Ishikawa (cell line): ENCODE data around the gene STK36.

Experiments used
- TCF12 ChIP-seq: IDR thresholded peaks from 2 replicates; pipeline ENCODE4 v1.6.1; 2012; ENCODE audit warnings: low read depth
- YY1 ChIP-seq: IDR thresholded peaks from 2 replicates; pipeline ENCODE4 v1.6.1; 2012; ENCODE audit warnings: low read depth
- TF ChIP-seq, protein P1 (sequence below): IDR thresholded peaks from 2 replicates; pipeline ENCODE4 v1.6.1; 2012; ENCODE audit warnings: low read depth, mild to moderate bottlenecking

DNA sequence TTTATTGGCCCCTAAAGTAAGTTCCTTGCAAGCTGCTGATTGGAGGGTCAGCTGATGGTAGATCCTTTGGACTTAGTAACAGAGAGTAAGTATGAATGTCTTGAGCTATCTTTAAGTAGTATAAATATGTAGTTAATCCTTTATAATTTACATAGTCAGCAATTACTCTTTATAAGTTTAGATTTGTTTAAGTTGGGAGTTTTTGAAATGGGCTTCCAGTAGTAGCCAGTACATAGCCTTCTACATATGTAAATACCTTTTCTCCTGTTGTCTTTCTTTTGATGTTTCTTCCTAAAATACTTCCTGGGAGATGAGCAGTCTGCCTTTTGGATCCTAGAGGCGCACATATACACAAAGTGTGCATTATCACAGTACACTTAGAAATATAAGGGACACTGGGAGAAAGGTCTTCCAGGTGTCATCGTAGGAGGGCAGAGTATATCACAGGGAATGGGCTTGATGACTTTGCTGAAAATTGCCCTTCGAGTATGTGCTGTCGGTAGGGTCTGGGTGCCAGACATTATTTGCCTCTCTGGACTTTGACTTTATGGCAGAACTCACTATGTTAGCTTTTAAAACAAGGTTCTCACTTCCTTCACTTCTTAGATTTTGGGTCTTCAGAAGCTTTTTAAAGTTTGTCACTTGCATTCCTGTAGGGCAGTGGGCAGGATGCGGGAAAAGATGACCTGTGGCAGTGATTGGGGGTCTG is 60.3 kb downstream of the STK36 start:
- TF ChIP-seq TCF12 (no peak), YY1 (no peak)
- TF ChIP-seq, protein P1, sequence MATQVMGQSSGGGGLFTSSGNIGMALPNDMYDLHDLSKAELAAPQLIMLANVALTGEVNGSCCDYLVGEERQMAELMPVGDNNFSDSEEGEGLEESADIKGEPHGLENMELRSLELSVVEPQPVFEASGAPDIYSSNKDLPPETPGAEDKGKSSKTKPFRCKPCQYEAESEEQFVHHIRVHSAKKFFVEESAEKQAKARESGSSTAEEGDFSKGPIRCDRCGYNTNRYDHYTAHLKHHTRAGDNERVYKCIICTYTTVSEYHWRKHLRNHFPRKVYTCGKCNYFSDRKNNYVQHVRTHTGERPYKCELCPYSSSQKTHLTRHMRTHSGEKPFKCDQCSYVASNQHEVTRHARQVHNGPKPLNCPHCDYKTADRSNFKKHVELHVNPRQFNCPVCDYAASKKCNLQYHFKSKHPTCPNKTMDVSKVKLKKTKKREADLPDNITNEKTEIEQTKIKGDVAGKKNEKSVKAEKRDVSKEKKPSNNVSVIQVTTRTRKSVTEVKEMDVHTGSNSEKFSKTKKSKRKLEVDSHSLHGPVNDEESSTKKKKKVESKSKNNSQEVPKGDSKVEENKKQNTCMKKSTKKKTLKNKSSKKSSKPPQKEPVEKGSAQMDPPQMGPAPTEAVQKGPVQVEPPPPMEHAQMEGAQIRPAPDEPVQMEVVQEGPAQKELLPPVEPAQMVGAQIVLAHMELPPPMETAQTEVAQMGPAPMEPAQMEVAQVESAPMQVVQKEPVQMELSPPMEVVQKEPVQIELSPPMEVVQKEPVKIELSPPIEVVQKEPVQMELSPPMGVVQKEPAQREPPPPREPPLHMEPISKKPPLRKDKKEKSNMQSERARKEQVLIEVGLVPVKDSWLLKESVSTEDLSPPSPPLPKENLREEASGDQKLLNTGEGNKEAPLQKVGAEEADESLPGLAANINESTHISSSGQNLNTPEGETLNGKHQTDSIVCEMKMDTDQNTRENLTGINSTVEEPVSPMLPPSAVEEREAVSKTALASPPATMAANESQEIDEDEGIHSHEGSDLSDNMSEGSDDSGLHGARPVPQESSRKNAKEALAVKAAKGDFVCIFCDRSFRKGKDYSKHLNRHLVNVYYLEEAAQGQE = no peak
